ENCODE data around the gene OBSCN.

Gene OBSCN

DNA sequence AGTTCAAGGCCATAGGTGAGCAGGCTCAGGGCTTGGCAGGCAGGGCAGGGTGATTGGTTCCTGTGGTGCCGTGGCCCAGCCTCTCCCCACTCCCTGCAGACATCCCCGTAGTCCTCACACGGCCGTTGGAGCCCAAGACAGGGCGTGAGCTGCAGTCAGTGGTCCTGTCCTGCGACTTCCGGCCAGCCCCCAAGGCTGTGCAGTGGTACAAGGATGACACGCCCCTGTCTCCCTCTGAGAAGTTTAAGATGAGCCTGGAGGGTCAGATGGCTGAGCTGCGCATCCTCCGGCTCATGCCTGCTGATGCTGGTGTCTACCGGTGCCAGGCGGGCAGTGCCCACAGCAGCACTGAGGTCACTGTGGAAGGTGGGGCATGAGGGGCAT, 71.9 kb downstream of the OBSCN start:
- no peak for DNase-seq

DNA sequence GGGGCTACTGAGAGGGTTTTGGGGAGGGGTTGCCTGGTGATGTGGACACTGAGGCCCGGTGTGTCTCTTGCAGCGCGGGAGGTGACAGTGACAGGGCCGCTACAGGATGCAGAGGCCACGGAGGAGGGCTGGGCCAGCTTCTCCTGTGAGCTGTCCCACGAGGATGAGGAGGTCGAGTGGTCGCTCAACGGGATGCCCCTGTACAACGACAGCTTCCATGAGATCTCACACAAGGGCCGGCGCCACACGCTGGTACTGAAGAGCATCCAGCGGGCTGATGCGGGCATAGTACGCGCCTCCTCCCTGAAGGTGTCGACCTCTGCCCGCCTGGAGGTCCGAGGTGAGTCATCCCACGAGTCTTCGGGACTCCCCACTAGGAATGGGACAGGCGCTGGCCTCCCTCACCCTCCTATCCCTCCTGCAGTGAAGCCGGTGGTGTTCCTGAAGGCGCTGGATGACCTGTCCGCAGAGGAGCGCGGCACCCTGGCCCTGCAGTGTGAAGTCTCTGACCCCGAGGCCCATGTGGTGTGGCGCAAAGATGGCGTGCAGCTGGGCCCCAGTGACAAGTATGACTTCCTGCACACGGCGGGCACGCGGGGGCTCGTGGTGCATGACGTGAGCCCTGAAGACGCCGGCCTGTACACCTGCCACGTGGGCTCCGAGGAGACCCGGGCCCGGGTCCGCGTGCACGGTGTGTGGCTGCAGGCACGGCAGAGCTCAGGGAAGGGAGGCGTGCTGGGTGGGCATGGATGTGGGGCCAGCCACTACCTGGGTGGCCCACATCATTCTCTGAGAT, 72.5 kb downstream of the OBSCN start:
- no peak for DNase-seq

DNA sequence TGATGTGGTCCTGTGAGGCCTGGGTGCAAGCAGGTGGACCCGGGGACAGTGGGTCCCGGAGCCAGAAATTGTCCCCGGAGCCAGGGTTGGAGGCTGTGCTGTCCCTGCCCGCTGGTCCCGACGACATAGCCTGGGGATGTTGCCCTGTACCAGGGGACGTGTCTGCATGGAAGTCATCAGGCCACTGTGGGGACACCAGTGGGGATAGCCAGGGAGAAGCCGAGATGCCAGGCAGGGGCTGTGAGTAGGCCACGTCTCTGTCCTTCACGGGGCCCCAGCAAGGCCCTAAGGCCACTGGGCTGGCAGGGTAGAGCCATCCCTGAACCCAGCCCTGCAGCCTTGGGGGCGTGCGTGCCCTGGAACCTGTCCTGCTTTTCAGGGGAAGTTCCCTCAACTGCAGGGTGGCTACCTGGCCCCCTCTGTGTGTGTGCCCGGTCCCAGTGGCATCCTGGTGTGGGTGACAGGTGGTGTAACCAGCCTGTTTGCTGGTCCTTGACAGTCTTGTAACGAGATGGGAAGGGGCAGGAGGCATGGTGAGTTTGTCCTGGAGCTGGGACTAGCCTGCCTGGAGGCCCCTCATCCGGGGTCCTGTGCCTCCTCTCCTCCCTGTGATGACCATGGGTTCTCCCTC, 73.2 kb downstream of the OBSCN start:
- DNase-seq = no peak

DNA sequence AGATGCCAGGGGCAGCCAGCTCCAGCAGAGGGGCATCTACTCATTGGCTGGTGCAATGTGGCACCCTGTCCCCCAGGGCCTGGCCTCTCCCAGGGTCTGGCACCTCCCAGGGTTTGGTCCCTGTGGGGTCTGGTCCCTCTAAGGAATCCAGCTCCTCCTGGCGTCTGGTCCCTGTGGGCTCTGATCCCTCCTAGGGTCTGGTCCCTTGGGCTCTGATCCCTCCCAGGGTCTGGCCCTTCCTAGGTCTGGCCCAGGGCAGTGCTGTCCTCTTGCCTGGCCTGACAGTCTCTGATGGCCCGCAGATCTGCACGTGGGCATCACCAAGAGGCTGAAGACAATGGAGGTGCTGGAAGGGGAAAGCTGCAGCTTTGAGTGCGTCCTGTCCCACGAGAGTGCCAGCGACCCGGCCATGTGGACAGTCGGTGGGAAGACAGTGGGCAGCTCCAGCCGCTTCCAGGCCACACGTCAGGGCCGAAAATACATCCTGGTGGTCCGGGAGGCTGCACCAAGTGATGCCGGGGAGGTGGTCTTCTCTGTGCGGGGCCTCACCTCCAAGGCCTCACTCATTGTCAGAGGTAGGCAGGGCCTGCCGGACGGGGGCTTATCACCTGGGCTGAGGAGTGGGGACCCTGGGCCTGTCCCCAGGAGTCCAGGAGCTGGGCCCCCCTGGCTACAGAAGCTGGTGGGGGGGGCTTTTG, 73.9 kb downstream of the OBSCN start:
- no peak for DNase-seq

DNA sequence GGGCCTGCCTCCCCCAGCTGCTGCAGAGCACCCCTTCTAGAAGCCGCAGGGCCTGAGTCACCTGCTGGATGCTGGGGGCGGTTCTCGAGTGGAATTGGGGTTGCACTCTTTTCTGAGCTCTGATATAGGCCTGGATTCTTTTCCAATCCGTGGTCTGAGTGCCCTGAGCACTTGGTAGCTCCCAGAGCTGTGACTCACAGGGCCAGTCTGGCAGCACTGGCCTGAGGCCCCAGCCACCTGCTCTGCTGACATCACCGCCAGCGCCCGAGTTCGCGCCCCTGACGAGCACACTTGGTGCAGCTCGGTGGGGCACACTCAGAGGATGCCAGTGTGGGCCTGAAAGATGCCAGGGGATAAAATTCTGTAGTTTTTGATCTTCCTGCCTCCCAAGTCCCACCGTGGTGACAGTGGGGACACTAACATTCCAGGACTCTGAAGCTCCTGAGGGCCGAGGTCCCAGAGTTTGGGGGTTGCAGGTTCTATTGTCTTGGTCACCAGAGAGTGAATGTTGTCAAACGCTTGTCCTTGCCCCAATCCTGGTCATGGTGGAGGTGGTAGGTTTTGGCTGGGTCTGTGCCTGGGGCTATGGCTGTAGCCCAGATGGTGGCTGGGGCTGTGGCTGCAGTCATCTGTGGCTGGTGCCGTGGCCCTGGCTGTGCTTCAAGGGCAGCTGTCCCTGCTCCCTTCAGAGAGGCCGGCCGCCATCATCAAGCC, 74.6 kb downstream of the OBSCN start:
- DNase-seq = no peak

DNA sequence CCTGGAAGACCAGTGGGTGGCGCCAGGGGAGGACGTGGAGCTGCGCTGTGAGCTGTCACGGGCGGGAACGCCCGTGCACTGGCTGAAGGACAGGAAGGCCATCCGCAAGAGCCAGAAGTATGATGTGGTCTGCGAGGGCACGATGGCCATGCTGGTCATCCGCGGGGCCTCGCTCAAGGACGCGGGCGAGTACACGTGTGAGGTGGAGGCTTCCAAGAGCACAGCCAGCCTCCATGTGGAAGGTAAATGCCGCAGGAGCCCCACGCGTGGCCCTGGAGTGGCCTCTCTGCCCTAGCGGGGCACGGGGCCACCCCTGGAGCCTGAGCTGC, 75.2 kb downstream of the OBSCN start:
- no peak for DNase-seq

DNA sequence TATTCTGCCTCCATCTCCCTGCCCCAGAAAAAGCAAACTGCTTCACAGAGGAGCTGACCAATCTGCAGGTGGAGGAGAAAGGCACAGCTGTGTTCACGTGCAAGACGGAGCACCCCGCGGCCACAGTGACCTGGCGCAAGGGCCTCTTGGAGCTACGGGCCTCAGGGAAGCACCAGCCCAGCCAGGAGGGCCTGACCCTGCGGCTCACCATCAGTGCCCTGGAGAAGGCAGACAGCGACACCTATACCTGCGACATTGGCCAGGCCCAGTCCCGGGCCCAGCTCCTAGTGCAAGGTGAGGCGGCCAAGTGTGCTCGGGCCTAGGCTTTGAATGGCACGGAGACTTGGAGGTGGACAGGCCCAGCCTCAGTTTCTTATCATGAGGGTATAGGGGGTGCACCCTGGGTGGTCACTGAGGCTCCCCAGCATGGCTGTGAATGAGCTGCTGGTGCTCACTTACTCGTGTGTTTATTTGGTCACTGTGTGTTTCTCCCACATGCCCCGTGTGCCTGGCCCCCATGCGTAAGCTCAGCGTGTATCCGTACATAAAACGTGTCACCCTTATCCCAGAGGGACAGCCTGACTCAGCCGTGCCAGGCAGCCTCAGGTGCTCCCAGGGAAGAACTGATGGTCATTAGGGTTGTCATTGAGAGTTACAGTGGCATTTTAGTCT, 75.8 kb downstream of the OBSCN start:
- no peak for DNase-seq

DNA sequence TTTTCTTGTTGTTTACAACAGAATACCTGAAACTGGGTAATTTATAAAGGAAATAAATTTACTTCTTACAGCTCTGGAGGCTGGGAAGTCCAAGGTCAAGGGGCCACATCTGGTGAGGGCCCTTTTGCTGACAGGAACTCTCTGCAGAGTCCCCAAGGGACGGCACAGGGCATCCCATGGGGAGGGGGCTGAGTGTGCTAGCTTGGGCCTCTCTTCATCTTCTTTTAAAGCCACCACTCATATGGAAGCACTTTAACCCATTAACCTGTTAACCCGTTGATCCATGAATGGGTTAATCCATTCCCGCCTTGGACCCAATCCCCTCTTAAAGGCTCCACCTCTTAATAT, 76.3 kb downstream of the OBSCN start:
- no peak for DNase-seq

DNA sequence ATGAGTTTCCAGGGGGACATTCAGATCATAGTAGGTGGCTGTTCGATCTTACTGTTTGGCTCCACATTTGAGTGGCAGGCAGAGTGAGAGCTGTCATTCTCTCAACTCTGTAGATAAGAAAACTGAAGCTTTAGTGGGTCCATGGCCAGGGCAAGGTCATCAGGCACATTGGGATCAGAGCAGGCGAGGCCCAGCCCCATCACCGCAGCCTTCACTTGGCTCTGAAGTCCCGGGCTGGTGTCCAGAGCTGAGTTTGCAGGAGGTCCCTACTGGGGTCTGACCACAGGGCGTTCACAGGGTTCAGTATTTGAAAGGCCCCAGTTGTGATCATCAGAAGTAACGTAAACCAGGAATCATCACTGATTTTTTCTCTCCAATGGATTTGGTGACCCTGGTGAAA, 76.7 kb downstream of the OBSCN start:
- DNase-seq = no peak

DNA sequence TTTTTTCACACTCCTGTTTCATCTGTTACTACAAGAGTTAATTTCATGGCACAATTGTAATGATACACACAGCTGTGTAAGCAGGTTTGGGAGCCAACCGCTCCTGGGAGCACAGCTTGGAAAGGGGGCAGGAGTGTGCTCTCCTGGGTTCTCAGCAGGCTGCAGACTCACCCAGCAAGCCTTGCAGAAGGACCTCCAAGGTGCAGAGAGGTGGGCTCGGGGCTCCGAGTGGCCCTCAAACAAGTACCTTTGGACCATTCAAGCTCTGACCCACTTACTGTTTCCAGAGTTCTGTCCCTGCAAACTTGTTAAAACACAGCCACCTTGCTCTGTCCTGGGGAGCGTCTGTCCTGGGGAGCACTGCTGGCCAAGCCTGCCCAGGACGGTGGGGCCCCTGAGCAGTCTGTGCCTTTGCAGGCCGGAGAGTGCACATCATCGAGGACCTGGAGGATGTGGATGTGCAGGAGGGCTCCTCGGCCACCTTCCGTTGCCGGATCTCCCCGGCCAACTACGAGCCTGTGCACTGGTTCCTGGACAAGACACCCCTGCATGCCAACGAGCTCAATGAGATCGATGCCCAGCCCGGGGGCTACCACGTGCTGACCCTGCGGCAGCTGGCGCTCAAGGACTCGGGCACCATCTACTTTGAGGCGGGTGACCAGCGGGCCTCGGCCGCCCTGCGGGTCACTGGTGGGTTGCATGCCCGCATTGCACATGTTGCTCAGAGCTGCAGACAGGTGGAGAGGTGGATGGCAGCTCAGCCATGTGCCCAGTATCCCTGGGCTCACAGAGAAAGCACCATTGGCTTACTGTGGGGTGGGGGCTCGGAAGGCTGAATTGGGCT, 78.0 kb downstream of the OBSCN start:
- no peak for DNase-seq

DNA sequence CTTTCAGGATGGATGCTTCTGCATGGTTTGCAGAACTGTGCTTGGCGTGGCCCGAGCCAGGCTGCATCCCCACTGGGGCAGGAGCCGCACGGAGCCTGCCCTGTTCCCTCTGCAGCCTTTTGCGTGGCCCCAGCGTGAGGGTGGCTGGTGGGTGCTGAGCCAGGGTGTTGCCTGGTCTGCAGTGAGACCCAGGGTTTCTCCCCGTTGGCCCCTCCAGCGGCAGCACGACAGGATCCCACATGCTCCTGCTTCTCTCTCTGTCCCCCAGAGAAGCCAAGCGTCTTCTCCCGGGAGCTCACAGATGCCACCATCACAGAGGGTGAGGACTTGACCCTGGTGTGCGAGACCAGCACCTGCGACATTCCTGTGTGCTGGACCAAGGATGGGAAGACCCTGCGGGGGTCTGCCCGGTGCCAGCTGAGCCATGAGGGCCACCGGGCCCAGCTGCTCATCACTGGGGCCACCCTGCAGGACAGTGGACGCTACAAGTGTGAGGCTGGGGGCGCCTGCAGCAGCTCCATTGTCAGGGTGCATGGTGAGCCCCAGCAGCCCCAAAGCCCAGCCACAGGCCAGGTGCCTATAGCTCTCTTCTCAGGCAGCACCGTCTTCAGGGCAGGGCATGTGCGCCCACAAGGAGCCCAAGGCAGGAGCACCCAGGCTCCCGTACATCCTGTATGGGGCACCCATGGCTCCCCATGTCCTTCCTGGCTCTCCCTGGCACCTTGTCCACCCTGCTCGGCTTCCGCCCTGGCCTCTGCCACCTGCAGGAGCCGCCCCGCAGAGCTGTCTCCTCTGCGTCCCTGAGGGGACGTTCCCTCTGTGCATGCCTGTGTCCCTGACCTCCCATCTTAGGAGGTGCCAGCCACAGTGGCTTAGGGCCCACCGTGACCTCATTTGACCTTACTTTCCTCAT, 78.9 kb downstream of the OBSCN start:
- DNase-seq = no peak

DNA sequence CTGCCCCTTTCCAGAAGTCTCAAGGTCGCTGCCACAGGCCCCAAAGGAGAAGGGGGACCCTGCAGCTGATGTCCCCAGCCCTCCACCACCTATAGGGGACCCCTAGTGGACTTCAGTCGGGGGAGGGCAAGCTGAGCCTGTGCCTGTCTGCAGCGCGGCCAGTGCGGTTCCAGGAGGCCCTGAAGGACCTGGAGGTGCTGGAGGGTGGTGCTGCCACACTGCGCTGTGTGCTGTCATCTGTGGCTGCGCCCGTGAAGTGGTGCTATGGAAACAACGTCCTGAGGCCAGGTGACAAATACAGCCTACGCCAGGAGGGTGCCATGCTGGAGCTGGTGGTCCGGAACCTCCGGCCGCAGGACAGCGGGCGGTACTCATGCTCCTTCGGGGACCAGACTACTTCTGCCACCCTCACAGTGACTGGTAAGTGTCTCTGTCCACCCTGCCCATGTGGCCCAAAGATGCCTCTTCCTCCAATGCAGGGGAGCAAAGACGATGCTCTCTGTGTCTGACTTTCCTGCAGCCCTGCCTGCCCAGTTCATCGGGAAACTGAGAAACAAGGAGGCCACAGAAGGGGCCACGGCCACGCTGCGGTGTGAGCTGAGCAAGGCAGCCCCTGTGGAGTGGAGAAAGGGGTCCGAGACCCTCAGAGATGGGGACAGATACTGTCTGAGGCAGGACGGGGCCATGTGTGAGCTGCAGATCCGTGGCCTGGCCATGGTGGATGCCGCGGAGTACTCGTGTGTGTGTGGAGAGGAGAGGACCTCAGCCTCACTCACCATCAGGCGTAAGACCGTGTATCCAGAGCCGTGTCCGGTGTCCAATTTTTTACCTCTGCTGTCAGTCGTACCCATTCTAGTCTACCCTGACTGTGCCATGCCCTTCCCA, 79.9 kb downstream of the OBSCN start:
- DNase-seq = no peak

DNA sequence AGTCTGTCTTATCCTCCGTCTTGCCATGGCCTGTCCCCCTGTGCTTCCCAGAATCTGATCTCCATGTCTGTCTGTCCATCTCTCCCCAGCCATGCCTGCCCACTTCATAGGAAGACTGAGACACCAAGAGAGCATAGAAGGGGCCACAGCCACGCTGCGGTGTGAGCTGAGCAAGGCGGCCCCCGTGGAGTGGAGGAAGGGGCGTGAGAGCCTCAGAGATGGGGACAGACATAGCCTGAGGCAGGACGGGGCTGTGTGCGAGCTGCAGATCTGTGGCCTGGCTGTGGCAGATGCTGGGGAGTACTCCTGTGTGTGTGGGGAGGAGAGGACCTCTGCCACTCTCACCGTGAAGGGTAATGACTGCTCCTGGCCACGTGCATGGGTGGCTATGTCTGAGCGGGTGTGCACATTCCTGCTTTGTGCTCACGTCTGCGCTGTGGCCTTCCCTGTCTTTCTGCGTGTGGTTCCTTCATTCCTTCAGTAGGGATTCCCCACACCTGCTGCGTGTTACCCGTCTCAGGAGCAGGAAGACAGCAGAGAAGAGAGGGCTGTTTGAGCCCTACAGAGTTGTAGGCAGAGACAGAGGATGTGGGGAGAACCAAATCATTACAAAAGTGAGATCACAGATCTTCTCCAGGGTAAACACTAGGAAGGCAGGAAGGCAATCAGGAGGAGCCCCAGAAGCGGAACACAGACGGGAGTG, 80.8 kb downstream of the OBSCN start:
- no peak for DNase-seq

DNA sequence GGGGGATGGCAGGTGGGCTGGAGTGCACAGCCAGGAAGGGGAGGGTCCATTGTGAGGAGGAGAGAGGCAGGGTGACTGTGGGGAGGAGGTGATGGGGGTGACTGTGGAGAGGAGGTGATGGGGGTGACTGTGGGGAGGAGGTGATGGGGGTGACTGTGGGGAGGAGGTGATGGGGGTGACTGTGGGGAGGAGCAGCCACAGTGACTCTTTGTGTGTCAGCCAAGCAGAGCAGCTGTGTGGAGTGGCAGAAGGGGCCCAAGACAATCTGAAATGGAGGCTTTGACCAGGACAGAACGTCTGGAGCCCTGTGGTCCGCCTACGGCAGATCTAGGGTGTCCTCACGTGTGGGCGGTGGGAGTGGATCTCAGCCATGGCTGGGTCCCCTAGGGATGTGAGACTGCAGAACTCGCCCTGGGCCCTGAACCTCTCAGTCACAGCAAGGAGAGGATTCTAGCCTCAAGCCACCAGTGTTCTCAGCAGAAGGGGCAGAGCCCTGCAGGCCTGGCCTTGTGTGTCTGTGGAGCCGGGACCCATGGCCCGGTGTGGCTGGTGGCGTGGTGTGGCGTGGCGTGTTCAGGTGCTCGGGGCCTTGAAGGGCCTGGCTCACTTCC, 81.5 kb downstream of the OBSCN start:
- no peak for DNase-seq

DNA sequence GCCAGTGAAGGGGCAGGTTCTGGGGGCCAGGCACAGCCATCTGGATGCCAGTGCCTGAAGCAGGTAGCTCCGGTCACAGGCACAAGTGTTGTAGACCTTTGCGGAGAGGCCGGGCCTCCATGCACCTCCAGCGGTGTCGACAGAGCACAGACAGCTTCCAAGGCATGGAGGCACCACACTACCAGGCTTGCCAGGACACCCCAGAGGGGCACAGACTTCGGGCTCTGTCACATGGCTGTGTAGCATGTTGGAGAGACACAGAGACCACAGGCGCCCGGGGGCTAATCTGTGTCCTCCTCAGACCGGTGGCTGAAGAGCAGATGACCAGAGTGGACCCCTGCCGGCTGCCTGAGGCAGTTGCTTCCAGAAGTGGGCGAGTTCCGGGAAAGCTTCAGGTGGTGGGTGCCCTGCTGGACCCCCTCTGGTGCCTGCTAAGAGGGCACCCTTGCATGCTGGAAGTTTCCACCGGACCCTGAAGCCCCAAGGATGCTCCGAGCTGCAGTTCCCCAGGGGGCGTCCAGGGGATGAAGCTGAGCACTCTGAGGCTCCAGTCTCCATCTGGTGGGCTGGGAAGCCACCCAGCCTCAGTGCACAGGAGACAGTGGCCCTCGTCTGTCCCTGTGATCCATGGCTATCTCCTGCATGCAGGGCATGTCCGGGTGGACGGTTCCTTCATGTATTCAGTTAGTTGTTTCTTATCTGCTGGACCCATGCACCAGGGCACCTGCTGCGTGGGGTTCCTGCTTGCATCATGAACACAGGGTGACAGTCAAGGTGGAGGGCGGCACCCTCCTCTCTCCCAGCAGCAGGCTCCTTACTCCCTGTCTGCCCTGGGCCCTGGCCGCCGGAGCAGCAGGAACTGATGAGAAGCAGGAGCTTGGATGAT, 82.4 kb downstream of the OBSCN start:
- no peak for DNase-seq

DNA sequence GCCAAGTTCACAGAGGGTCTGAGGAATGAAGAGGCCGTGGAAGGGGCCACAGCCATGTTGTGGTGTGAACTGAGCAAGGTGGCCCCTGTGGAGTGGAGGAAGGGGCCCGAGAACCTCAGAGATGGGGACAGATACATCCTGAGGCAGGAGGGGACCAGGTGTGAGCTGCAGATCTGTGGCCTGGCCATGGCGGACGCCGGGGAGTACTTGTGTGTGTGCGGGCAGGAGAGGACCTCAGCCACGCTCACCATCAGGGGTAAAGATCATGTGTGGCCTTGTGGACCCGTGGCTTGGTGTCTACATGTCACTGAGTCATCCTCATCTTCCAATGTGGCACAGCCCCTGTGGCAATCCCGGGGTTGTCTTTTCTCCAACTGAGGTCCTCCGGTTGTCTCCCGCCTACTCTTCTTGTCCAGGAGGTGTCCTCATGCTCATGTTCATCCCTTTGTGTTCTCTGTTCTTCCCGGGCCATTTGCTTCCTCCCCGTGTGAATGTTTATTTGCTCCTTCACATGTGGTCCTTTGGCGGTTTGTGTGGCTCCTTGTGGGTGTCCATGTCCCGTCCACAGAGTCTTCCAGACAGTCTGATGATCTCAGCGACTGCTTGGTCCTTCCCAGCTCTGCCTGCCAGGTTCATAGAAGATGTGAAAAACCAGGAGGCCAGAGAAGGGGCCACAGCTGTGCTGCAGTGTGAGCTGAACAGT, 84.2 kb downstream of the OBSCN start:
- no peak for DNase-seq

DNA sequence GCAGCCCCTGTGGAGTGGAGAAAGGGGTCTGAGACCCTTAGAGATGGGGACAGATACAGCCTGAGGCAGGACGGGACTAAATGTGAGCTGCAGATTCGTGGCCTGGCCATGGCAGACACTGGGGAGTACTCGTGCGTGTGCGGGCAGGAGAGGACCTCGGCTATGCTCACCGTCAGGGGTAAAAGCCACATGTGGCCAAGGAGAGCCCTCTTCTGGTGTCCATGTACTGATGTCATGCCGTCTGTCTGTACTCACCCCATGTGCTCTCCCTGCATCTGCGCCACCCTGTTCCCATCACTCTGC, 84.7 kb downstream of the OBSCN start:
- DNase-seq = no peak
